SK-N-SH treated with all-trans-retinoic acid at 6 μM for 48 hours (cell line): Measurements from ENCODE around the gene HEATR5B.
"Not testable (repeated sequence)": the region's sequence is repeated elsewhere in the genome, so short reads cannot be mapped to it uniquely, and the experiment has no call there.

Experiments
- ATAC-seq: fragments of 200-7000 bp; cut with Tn5 transposase; 3 replicates; pipeline ENCODE4 v1.9.1; 2020; ENCODE audit warnings: mild to moderate bottlenecking, moderate library complexity
- ARNTL ChIP-seq: fragments of 450-650 bp; formaldehyde crosslinking; IDR thresholded peaks from 2 replicates; pipeline ENCODE4 v1.5.0; 2020; ENCODE audit warnings: low read depth, mild to moderate bottlenecking, moderate library complexity, borderline replicate concordance
- BACH2 ChIP-seq: fragments of 250-450 bp; sonication (Bioruptor Pico); IDR thresholded peaks from 2 replicates; pipeline ENCODE4 v1.9.0; 2021; ENCODE audit warnings: mild to moderate bottlenecking, borderline replicate concordance
- CSDC2 ChIP-seq: fragments of 250-450 bp; sonication (Bioruptor Pico); IDR thresholded peaks from 2 replicates; pipeline ENCODE4 v1.5.0; 2020; ENCODE audit warnings: mild to moderate bottlenecking, moderate library complexity
- CSRNP3 ChIP-seq: fragments of 250-450 bp; sonication (Bioruptor Pico); IDR thresholded peaks from 2 replicates; pipeline ENCODE4 v1.5.1; 2021; ENCODE audit warnings: mild to moderate bottlenecking, moderate library complexity
- ESRRG ChIP-seq: fragments of 250-450 bp; sonication (Bioruptor Pico); IDR thresholded peaks from 2 replicates; pipeline ENCODE4 v1.6.1; 2021; ENCODE audit warnings: mild to moderate bottlenecking
- GLIS3 ChIP-seq: fragments of 250-450 bp; sonication (Bioruptor Pico); IDR thresholded peaks from 2 replicates; pipeline ENCODE4 v1.5.0; 2020; ENCODE audit warnings: mild to moderate bottlenecking, moderate library complexity
- ISL1 ChIP-seq: fragments of 250-450 bp; sonication (Bioruptor Pico); IDR thresholded peaks from 2 replicates; pipeline ENCODE4 v2.1.2; 2022; ENCODE audit warnings: mild to moderate bottlenecking, moderate library complexity
- OSR1 ChIP-seq: fragments of 250-450 bp; sonication (Bioruptor Pico); IDR thresholded peaks from 2 replicates; pipeline ENCODE4 v1.8.0; 2022; ENCODE audit warnings: moderate library complexity, mild to moderate bottlenecking, inconsistent platforms
- POU6F1 ChIP-seq: fragments of 250-450 bp; sonication (Bioruptor Pico); IDR thresholded peaks from 2 replicates; pipeline ENCODE4 v1.8.0; 2021; ENCODE audit warnings: low read depth, mild to moderate bottlenecking, moderate library complexity, borderline replicate concordance
- PPARA ChIP-seq: fragments of 250-450 bp; sonication (Bioruptor Pico); IDR thresholded peaks from 2 replicates; pipeline ENCODE4 v1.5.0; 2020; ENCODE audit warnings: mild to moderate bottlenecking, borderline replicate concordance
- SNAI2 ChIP-seq: fragments of 250-450 bp; sonication (Bioruptor Pico); IDR thresholded peaks from 2 replicates; pipeline ENCODE4 v1.5.0; 2020; ENCODE audit warnings: mild to moderate bottlenecking, moderate library complexity
- TCF4 ChIP-seq: fragments of 250-450 bp; sonication (Bioruptor Pico); IDR thresholded peaks from 2 replicates; pipeline ENCODE4 v1.8.0; 2021; ENCODE audit warnings: mild to moderate bottlenecking, moderate library complexity, borderline replicate concordance
- TOX ChIP-seq: fragments of 250-450 bp; sonication (Bioruptor Pico); IDR thresholded peaks from 2 replicates; pipeline ENCODE4 v1.8.0; 2021; ENCODE audit warnings: mild to moderate bottlenecking, moderate library complexity, borderline replicate concordance
- TSHZ2 ChIP-seq: fragments of 250-450 bp; sonication (Bioruptor Pico); IDR thresholded peaks from 2 replicates; pipeline ENCODE4 v1.5.0; 2020; ENCODE audit warnings: mild to moderate bottlenecking, moderate library complexity
- ZFP3 ChIP-seq: fragments of 250-450 bp; sonication (Bioruptor Pico); IDR thresholded peaks from 2 replicates; pipeline ENCODE4 v1.5.0; 2020; ENCODE audit warnings: mild to moderate bottlenecking, moderate library complexity
- ZNF565 ChIP-seq: fragments of 450-650 bp; formaldehyde crosslinking; conservative IDR thresholded peaks from 2 replicates; pipeline ENCODE4 v1.5.0; 2020; ENCODE audit warnings: low read depth, mild to moderate bottlenecking, moderate library complexity
- ZNF70 ChIP-seq: fragments of 450-650 bp; formaldehyde crosslinking; IDR thresholded peaks from 2 replicates; pipeline ENCODE4 v1.5.0; 2020; ENCODE audit warnings: mild to moderate bottlenecking, moderate library complexity
- ZNF8 ChIP-seq: fragments of 450-650 bp; formaldehyde crosslinking; IDR thresholded peaks from 2 replicates; pipeline ENCODE4 v1.5.0; 2020; ENCODE audit warnings: mild to moderate bottlenecking, moderate library complexity
- TF ChIP-seq, protein P1 (sequence below): fragments of 250-450 bp; sonication (Bioruptor Pico); IDR thresholded peaks from 2 replicates; pipeline ENCODE4 v1.5.1; 2020; ENCODE audit warnings: low read depth, mild to moderate bottlenecking, moderate library complexity

Gene HEATR5B

GRCh38 chr2:37005118-37005868 lies 78.9 kb downstream of the HEATR5B start:
- peak; percentile 81 for ATAC-seq

GRCh38 chr2:37000988-37001556 lies 83.1 kb downstream of the HEATR5B start:
- no peak for ATAC-seq
- TF ChIP-seq PPARA (CRISPR knock-in tag) (no peak), ZNF70 (CRISPR knock-in tag) (peak; percentile 90)

More at GRCh38 chr2:37005118-37005868, 78.9 kb downstream of the HEATR5B start:
- TF ChIP-seq OSR1 (CRISPR knock-in tag) = no peak
- no peak for TF ChIP-seq BACH2 (CRISPR knock-in tag)
- TF ChIP-seq ZNF70 (CRISPR knock-in tag) = no peak
- TF ChIP-seq CSRNP3 (CRISPR knock-in tag) = no peak
- TF ChIP-seq, protein P1, sequence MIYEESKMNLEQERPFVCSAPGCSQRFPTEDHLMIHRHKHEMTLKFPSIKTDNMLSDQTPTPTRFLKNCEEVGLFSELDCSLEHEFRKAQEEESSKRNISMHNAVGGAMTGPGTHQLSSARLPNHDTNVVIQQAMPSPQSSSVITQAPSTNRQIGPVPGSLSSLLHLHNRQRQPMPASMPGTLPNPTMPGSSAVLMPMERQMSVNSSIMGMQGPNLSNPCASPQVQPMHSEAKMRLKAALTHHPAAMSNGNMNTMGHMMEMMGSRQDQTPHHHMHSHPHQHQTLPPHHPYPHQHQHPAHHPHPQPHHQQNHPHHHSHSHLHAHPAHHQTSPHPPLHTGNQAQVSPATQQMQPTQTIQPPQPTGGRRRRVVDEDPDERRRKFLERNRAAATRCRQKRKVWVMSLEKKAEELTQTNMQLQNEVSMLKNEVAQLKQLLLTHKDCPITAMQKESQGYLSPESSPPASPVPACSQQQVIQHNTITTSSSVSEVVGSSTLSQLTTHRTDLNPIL (CRISPR knock-in tag) = no peak
- no peak for TF ChIP-seq TCF4
- no peak for TF ChIP-seq ISL1
- TF ChIP-seq ARNTL = no peak
- no peak for TF ChIP-seq ESRRG (CRISPR knock-in tag)
- TF ChIP-seq, all 23 proteins: peak for 0

DNA sequence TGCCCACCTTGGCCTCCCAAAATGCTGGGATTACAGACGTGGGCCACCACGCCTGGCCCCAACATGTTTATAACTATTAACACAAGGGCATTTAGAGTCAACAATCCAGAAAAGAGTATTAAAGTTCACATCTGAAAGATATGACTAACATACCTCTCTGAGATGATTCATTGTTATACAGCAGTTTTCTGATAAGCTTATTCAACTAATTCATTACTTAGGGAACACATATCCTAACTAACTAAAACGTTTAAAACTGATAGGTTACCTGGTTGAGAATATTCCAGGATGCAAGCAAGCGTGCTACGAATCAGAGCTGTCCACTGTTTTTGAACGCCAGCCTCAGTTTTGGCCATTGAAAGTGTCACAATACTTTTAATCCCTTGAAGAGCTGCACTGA lies 83.9 kb downstream of the HEATR5B start:
- TF ChIP-seq ISL1 (peak; percentile 33; the same call in 1 of the 2 replicates), PPARA (CRISPR knock-in tag) (no peak), ZFP3 (0 out of 2 replicates have a peak, but pooled peaks have one; percentile 38)
- ATAC-seq = no peak

DNA sequence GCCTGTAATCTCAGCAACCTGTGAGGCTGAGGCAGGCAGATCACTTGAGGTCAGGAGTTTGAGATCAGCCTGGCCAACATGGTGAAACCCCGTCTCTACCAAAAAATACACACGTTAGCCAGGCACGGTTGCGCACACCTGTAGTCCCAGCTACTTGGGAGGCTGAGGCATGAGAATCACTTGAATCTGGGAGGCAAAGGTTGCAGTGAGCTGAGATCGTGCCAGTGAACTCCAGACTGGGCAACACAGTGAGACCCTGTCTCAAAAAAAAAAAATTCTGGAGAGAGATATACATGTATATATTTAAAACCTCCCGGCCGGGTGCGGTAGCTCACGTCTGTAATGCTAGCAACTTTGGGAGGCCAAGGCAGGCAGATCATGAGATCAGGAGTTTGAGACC lies 84.8 kb downstream of the HEATR5B start:
- not testable (repeated sequence) for ATAC-seq

DNA sequence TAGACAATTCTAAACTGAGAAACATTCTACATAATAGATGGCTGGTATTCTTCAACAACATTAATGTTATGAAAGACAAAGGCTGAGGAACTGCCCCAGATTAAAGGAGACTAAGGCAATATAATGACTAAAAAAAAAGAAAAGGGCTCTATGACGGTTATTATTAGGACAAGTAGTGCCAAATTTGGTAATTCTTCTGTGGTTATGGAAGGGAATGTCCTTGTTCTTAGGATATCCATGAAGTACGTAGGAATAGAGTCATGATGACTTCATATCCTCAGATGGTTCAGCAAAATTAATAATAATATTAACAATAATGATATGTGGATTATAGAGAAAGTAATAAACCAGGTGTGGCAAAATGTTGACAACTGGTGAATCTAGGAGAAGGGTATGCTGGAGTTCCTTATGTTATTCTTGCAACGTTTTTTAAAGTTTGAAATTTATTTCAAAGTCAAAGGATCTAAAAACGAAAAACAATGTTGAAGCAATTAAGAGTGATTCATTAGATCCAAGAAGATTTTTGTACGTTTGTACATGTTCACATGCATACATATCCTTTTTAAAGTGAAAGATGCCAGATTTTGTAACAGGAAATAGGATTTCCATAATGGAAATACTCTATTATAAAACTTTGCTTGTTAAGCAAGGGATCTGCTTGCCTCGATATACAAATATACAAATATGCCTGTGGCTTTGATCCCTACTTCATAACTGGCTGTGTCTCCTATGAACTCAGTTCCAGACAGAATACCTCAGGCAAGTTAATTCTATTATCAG lies 90.1 kb downstream of the HEATR5B start:
- ATAC-seq = no peak
- TF ChIP-seq OSR1 (CRISPR knock-in tag) (no peak), ZNF8 (no peak), TCF4 (no peak), ARNTL (no peak), TOX (CRISPR knock-in tag) (no peak), SNAI2 (CRISPR knock-in tag) (no peak), GLIS3 (no peak), PPARA (CRISPR knock-in tag) (no peak), ZFP3 (no peak), ZNF565 (CRISPR knock-in tag) (no peak), TSHZ2 (no peak), POU6F1 (no peak), CSDC2 (CRISPR knock-in tag) (no peak), ESRRG (CRISPR knock-in tag) (no peak)
- TF ChIP-seq, protein P1 (CRISPR knock-in tag) = no peak
- TF ChIP-seq, all 23 proteins: peak for 0
